Mesendoderm (in vitro differentiated cells): ENCODE measurements around the gene TBC1D8.

Experiments
- DNase-seq: peaks from one replicate; pipeline ENCODE4 v3.0.0; 2013
- H2AK5ac ChIP-seq: 2 replicates; pipeline ENCODE4 v1.6.1; 2013; ENCODE audit warnings: low read length, inconsistent platforms
- H2BK120ac ChIP-seq: 2 replicates; pipeline ENCODE4 v1.6.1; 2013; ENCODE audit warnings: low read depth, mild to moderate bottlenecking, low read length, moderate library complexity, mixed read lengths
- H2BK15ac ChIP-seq: replicated peaks from 2 replicates; pipeline ENCODE4 v1.6.1; 2013; ENCODE audit warnings: low read depth, mild to moderate bottlenecking, moderate library complexity
- H2BK5ac ChIP-seq: 2 replicates; pipeline ENCODE4 v1.6.1; 2013; ENCODE audit warnings: low read length, inconsistent platforms
- H3K18ac ChIP-seq: 2 replicates; pipeline ENCODE4 v1.6.1; 2013; ENCODE audit warnings: mild to moderate bottlenecking, low read length, mixed read lengths
- H3K23ac ChIP-seq: one replicate; pipeline ENCODE4 v1.6.1; 2013; ENCODE audit warnings: low read length
- H3K27ac ChIP-seq: 2 replicates; pipeline ENCODE4 v1.5.1; 2013; ENCODE audit warnings: low read depth, mild to moderate bottlenecking, inconsistent platforms, low read length, moderate library complexity
- H3K27me3 ChIP-seq: 2 replicates; pipeline ENCODE4 v1.6.1; 2013; ENCODE audit warnings: low read length, control low read depth, mild to moderate bottlenecking, inconsistent platforms; ENCODE audit not compliant: insufficient read depth, poor library complexity
- H3K36me3 ChIP-seq: 2 replicates; pipeline ENCODE4 v1.6.1; 2013; ENCODE audit warnings: low read length, inconsistent platforms; ENCODE audit not compliant: control insufficient read depth, insufficient read depth
- H3K4ac ChIP-seq: one replicate; pipeline ENCODE4 v1.6.1; 2013; ENCODE audit warnings: low read depth, mild to moderate bottlenecking, low read length, moderate library complexity
- H3K4me1 ChIP-seq: 2 replicates; pipeline ENCODE4 v1.6.1; 2013; ENCODE audit warnings: low read depth, low read length, inconsistent platforms; ENCODE audit not compliant: control insufficient read depth
- H3K4me2 ChIP-seq: 2 replicates; pipeline ENCODE4 v1.6.1; 2013; ENCODE audit warnings: low read length
- H3K4me3 ChIP-seq: 2 replicates; pipeline ENCODE4 v1.5.1; 2013; ENCODE audit warnings: mild to moderate bottlenecking, low read length
- H3K56ac ChIP-seq: one replicate; pipeline ENCODE4 v1.6.1; 2013; ENCODE audit warnings: low read length
- H3K79me1 ChIP-seq: 2 replicates; pipeline ENCODE4 v1.6.1; 2013; ENCODE audit warnings: low read length, inconsistent platforms
- H3K79me2 ChIP-seq: 2 replicates; pipeline ENCODE4 v1.6.1; 2013; ENCODE audit warnings: mild to moderate bottlenecking, low read length; ENCODE audit not compliant: control insufficient read depth, insufficient read depth
- H3K9ac ChIP-seq: 2 replicates; pipeline ENCODE4 v1.6.1; 2013; ENCODE audit warnings: low read length, inconsistent platforms
- H4K5ac ChIP-seq: one replicate; pipeline ENCODE4 v1.6.1; 2013; ENCODE audit warnings: low read length
- H4K8ac ChIP-seq: one replicate; pipeline ENCODE4 v1.6.1; 2013; ENCODE audit warnings: low read depth, mild to moderate bottlenecking, control low read depth, low read length, moderate library complexity
- WGBS: extraction: QIAGEN DNeasy Blood & Tissue Kit; methylation state at CpG from one replicate; pipeline ENCODE4 v1.1.7; 2013; ENCODE audit warnings: low lambda C conversion rate, missing lambda C conversion rate; ENCODE audit not compliant: insufficient coverage; ENCODE audit errors: extremely low coverage; 5-methylcytosine and 5-hydroxymethylcytosine counted together

Gene TBC1D8

GRCh38 chr2:101089942-101090799, 61.0 kb downstream of the TBC1D8 start:
- H3K36me3 ChIP-seq: no peaks in the 10 kb centered on the region
- no peak overlapping the region for H3K9ac ChIP-seq
- H2AK5ac ChIP-seq: no peak overlapping the region
- H3K4me1 ChIP-seq: no peaks in the 10 kb centered on the region
- H3K4ac ChIP-seq: no peak overlapping the region
- H4K5ac ChIP-seq: no peak overlapping the region
- H2BK120ac ChIP-seq: no peak overlapping the region
- no peak overlapping the region for H2BK15ac ChIP-seq
- H2BK5ac ChIP-seq: no peak overlapping the region
- H3K27me3 ChIP-seq: no peaks in the 10 kb centered on the region
- WGBS: no CpG with 5 or more reads among the region's 12 CpGs
- no peak for DNase-seq
- no peak overlapping the region for H3K27ac ChIP-seq
- no peak overlapping the region for H4K8ac ChIP-seq
- no peak overlapping the region for H3K56ac ChIP-seq
- no peaks in the 10 kb centered on the region for H3K79me2 ChIP-seq
- no peak overlapping the region for H3K4me2 ChIP-seq
- no peak overlapping the region for H3K4me3 ChIP-seq
- no peak overlapping the region for H3K18ac ChIP-seq
- H3K23ac ChIP-seq: no peak overlapping the region
- H3K79me1 ChIP-seq: no peaks in the 10 kb centered on the region

- Histone ChIP-seq H3K23ac (no peak overlapping the region), H3K18ac (no peak overlapping the region), H3K79me2 (no peaks in the 10 kb centered on the region), H3K27me3 (no peaks in the 10 kb centered on the region), H2BK120ac (no peak overlapping the region), H3K79me1 (no peaks in the 10 kb centered on the region), H3K4me3 (no peak overlapping the region), H3K9ac (no peak overlapping the region), H3K27ac (no peak overlapping the region), H4K8ac (no peak overlapping the region), H3K36me3 (no peaks in the 10 kb centered on the region), H3K4ac (no peak overlapping the region), H2AK5ac (no peak overlapping the region), H2BK5ac (no peak overlapping the region), H2BK15ac (no peak overlapping the region), H3K4me1 (no peaks in the 10 kb centered on the region), H3K56ac (no peak overlapping the region), H3K4me2 (no peak overlapping the region), H4K5ac (no peak overlapping the region)
- no CpG with 5 or more reads among the region's 1 CpG for WGBS
- no peak for DNase-seq
These were observed 61.8 kb downstream of the TBC1D8 start for GRCh38 chr2:101089419-101089818.

- H3K27me3 ChIP-seq: no peaks in the 10 kb centered on the region
- no peak overlapping the region for H3K4me2 ChIP-seq
- H3K4me1 ChIP-seq: no peaks in the 10 kb centered on the region
- H3K27ac ChIP-seq: no peak overlapping the region
- no peak overlapping the region for H2BK120ac ChIP-seq
- H3K4ac ChIP-seq: no peak overlapping the region
- no peak overlapping the region for H3K56ac ChIP-seq
- no peak overlapping the region for H2BK15ac ChIP-seq
- no peak overlapping the region for H4K5ac ChIP-seq
- no peak overlapping the region for H2BK5ac ChIP-seq
- H3K79me1 ChIP-seq: no peaks in the 10 kb centered on the region
- H3K4me3 ChIP-seq: no peak overlapping the region
- H3K23ac ChIP-seq: no peak overlapping the region
- H2AK5ac ChIP-seq: no peak overlapping the region
- no peak overlapping the region for H3K9ac ChIP-seq
- no peak for DNase-seq
- H3K79me2 ChIP-seq: no peaks in the 10 kb centered on the region
- no peaks in the 10 kb centered on the region for H3K36me3 ChIP-seq
- H4K8ac ChIP-seq: no peak overlapping the region
- H3K18ac ChIP-seq: no peak overlapping the region
These were observed 63.5 kb downstream of the TBC1D8 start for GRCh38 chr2:101087638-101088037.

GRCh38 chr2:101083613-101084012, 67.6 kb downstream of the TBC1D8 start:
- Histone ChIP-seq H3K27ac (no peak overlapping the region), H3K79me1 (no peaks in the 10 kb centered on the region), H3K9ac (no peak overlapping the region), H3K56ac (no peak overlapping the region), H3K36me3 (no peaks in the 10 kb centered on the region), H3K4me2 (no peak overlapping the region), H2BK120ac (no peak overlapping the region), H2AK5ac (no peak overlapping the region), H4K8ac (no peak overlapping the region), H2BK15ac (no peak overlapping the region), H3K4me3 (no peak overlapping the region), H2BK5ac (no peak overlapping the region), H3K4ac (no peak overlapping the region), H3K27me3 (no peaks in the 10 kb centered on the region), H3K4me1 (no peaks in the 10 kb centered on the region), H3K18ac (no peak overlapping the region), H3K23ac (no peak overlapping the region), H4K5ac (no peak overlapping the region), H3K79me2 (no peaks in the 10 kb centered on the region)
- no peak for DNase-seq
- WGBS: no CpG with 5 or more reads among the region's 2 CpGs

GRCh38 chr2:101082998-101083397, 68.2 kb downstream of the TBC1D8 start:
- no peaks in the 10 kb centered on the region for H3K79me2 ChIP-seq
- no peak overlapping the region for H3K27ac ChIP-seq
- no peak for DNase-seq
- no peak overlapping the region for H3K9ac ChIP-seq
- no peak overlapping the region for H4K8ac ChIP-seq
- no peak overlapping the region for H3K18ac ChIP-seq
- H3K4me3 ChIP-seq: no peak overlapping the region
- H2BK120ac ChIP-seq: no peak overlapping the region
- H3K27me3 ChIP-seq: no peaks in the 10 kb centered on the region
- no peak overlapping the region for H3K4ac ChIP-seq
- no peak overlapping the region for H2BK5ac ChIP-seq
- H3K4me1 ChIP-seq: no peaks in the 10 kb centered on the region
- H2AK5ac ChIP-seq: no peak overlapping the region
- H3K56ac ChIP-seq: no peak overlapping the region
- H3K36me3 ChIP-seq: no peaks in the 10 kb centered on the region
- no CpG with 5 or more reads among the region's 6 CpGs for WGBS
- no peak overlapping the region for H3K4me2 ChIP-seq
- no peak overlapping the region for H4K5ac ChIP-seq
- no peak overlapping the region for H3K23ac ChIP-seq
- H3K79me1 ChIP-seq: no peaks in the 10 kb centered on the region
- no peak overlapping the region for H2BK15ac ChIP-seq

GRCh38 chr2:101081375-101081907, 69.7 kb downstream of the TBC1D8 start:
- Histone ChIP-seq H3K4ac (no peak overlapping the region), H3K56ac (no peak overlapping the region), H3K79me2 (no peaks in the 10 kb centered on the region), H3K23ac (no peak overlapping the region), H3K36me3 (no peaks in the 10 kb centered on the region), H3K79me1 (no peaks in the 10 kb centered on the region), H2BK5ac (no peak overlapping the region), H3K4me1 (no peaks in the 10 kb centered on the region), H4K5ac (no peak overlapping the region), H3K4me2 (no peak overlapping the region), H3K9ac (no peak overlapping the region), H2AK5ac (no peak overlapping the region), H2BK120ac (no peak overlapping the region), H2BK15ac (no peak overlapping the region), H3K18ac (no peak overlapping the region), H3K4me3 (no peak overlapping the region), H3K27me3 (no peaks in the 10 kb centered on the region), H4K8ac (peak overlapping the region; percentile 43), H3K27ac (no peak overlapping the region)
- no CpG with 5 or more reads among the region's 1 CpG for WGBS
- no peak for DNase-seq
